Endothelial cell (in vitro differentiated cells): ENCODE data around the gene ELP4. TPM values are rescaled to one million over a fixed set of nuclear protein-coding genes. Genes with fewer than 3 reads are reported as not detected.
A peak's percentile ranks its signal among the peaks of the same experiment; 100 is the strongest.

Experiments
- DNase-seq: peaks from one replicate; pipeline ENCODE4 v3.0.0; 2021; ENCODE audit warnings: low spot score
- H3K27ac Mint-ChIP-seq: one replicate; pipeline ENCODE4 v1.8.0; 2021; ENCODE audit warnings: mixed read lengths, inconsistent platforms; ENCODE audit not compliant: unreplicated experiment
- H3K27me3 Mint-ChIP-seq: one replicate; pipeline ENCODE4 v1.8.0; 2021; ENCODE audit warnings: mild to moderate bottlenecking, moderate library complexity, mixed read lengths, inconsistent platforms; ENCODE audit not compliant: unreplicated experiment
- H3K36me3 Mint-ChIP-seq: one replicate; pipeline ENCODE4 v1.8.0; 2021; ENCODE audit warnings: mild to moderate bottlenecking, low read depth, mixed read lengths, inconsistent platforms; ENCODE audit not compliant: unreplicated experiment
- H3K4me1 Mint-ChIP-seq: one replicate; pipeline ENCODE4 v1.8.0; 2021; ENCODE audit warnings: mild to moderate bottlenecking, mixed read lengths, inconsistent platforms; ENCODE audit not compliant: unreplicated experiment
- H3K4me3 Mint-ChIP-seq: one replicate; pipeline ENCODE4 v1.8.0; 2021; ENCODE audit warnings: mild to moderate bottlenecking, mixed read lengths, inconsistent platforms; ENCODE audit not compliant: unreplicated experiment
- H3K9me3 Mint-ChIP-seq: one replicate; pipeline ENCODE4 v1.8.0; 2021; ENCODE audit warnings: mixed read lengths, inconsistent platforms; ENCODE audit not compliant: unreplicated experiment
- total RNA-seq: library from RNA; stranded (reverse); fragmentation: NEBNext Ultra II Directional; extraction: Animal tissue kit (Norgen Biotek cat#: 25700); gene quantifications from one replicate; pipeline ENCODE4 v1.2.1, GENCODE V29; 2021; ENCODE audit not compliant: unreplicated experiment
- TF ChIP-seq, protein P1 (sequence below): fragments of 200-600 bp; sonication (generic); IDR thresholded peaks from one replicate; pipeline ENCODE4 v1.5.0; 2021; ENCODE audit warnings: antibody characterized with exemption; ENCODE audit not compliant: unreplicated experiment

Gene ELP4
- total RNA-seq, 1 donor from 2014 or later = 9.5 TPM

DNA sequence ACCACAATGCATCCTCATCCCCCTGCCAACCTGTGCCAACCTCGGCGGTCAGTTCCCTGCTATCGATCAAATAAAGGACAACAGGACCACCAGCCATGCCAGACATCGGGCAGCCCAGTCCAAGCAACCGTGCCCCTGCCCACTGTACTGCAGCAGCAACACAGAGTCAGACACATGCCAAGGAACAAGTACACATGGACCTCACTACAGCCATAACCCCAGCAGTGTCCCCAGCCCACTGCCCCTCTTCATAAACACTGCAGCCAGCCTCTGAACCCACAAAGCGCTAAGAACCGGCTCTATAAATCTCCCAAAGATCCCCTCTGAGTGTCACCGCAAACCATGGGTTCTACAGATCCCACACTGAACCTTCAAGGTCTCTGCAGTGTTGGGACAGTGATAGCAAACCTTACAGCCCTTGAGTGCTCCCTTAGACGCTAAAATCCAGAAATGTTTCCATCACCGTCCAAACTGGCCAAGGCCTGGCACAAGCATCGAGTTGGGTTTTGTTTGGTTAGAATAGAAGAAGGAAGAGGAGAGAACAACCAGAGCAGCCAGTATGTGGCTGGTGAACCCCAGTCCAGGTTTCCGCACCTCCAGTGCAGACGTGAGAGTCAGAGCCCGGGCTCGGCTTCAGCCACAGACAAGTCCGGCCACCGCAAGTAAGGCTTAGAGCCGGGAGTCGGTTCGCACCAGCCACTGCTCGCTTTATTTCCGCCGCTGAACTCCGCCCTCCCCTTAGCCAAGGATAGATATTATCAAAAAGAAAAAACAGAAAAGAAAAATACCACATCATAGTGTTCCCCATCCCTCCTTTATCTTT is 293.6 kb downstream of the ELP4 start:
- Mint-ChIP-seq H3K36me3 (no peaks in the 10 kb centered on the region), H3K27ac (peak overlapping the region; percentile 53), H3K4me1 (peaks cover 44% of the 10 kb centered on the region), H3K4me3 (no peak overlapping the region), H3K9me3 (no peaks in the 10 kb centered on the region), H3K27me3 (peaks cover 62% of the 10 kb centered on the region)
- TF ChIP-seq, protein P1, sequence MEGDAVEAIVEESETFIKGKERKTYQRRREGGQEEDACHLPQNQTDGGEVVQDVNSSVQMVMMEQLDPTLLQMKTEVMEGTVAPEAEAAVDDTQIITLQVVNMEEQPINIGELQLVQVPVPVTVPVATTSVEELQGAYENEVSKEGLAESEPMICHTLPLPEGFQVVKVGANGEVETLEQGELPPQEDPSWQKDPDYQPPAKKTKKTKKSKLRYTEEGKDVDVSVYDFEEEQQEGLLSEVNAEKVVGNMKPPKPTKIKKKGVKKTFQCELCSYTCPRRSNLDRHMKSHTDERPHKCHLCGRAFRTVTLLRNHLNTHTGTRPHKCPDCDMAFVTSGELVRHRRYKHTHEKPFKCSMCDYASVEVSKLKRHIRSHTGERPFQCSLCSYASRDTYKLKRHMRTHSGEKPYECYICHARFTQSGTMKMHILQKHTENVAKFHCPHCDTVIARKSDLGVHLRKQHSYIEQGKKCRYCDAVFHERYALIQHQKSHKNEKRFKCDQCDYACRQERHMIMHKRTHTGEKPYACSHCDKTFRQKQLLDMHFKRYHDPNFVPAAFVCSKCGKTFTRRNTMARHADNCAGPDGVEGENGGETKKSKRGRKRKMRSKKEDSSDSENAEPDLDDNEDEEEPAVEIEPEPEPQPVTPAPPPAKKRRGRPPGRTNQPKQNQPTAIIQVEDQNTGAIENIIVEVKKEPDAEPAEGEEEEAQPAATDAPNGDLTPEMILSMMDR = no peak
- DNase-seq = no peak

DNA sequence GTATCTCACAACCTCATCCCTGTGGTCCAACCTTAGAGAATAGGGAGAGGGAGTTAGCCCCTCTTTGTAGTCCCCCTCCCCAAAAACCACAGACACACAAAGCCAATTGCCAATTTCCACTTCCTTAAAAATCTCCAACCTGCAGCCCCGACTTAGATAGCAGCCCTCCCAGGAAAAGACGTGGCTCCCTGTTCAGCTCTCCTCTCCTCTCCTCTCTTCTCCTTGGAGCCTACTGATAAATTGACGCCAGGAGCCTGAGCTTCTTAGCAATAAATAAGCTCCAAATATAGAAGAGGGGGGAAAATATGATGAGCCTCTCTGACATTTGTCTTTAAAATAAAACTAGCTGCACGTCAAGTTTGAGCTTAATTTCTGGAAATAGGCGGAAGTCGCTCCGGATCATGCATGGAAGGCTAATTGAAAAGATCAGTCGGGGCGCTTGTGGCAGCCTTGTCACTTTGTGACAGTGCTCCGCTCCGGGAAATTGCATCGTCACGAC is 294.3 kb downstream of the ELP4 start:
- Mint-ChIP-seq H3K27ac (peak overlapping the region; percentile 53), H3K4me3 (peak overlapping the region; percentile 23), H3K36me3 (no peaks in the 10 kb centered on the region), H3K27me3 (peaks cover 58% of the 10 kb centered on the region), H3K4me1 (peaks cover 41% of the 10 kb centered on the region), H3K9me3 (no peaks in the 10 kb centered on the region)
- TF ChIP-seq, protein P1 = no peak
- no peak for DNase-seq

DNA sequence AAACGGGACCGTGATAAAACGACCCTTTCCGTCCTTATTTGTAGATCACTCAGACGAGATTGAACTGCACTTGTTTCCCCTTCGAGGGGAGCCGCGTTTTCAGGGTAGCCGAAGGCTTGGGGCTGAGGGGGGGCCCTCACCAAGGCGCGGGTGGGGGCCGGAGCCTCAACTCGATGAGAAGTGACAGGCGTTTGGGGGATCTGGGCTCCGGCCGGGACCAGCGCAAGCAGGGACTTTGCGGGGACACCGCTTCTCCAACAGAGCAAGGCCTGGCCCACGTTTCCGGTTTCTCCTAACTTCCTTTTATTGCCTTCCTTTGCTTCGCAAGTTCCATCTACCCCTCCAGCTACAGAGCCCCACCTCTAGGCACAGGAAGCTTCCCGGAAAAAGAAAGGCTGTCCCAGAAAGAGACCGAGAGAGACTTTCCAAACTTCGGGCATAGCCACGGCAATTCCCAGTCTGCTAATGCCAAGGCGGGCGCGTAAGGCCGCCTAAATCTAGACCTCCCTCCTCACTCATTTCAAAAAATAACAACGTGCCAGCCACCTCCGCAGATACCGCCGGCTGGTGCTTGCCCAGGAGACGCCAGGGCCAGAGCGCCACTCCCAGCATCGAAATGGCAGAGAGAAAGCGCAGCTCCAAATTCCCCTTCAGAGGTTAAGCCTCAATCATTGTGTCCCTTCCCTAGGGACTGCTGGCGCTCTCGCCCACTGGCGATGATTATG is 294.9 kb downstream of the ELP4 start:
- H3K4me1 Mint-ChIP-seq = peaks cover 46% of the 10 kb centered on the region
- no peak for DNase-seq
- H3K36me3 Mint-ChIP-seq = peaks cover 6% of the 10 kb centered on the region
- H3K9me3 Mint-ChIP-seq = no peaks in the 10 kb centered on the region
- H3K4me3 Mint-ChIP-seq = peak overlapping the region; percentile 63
- peaks cover 60% of the 10 kb centered on the region for H3K27me3 Mint-ChIP-seq
- TF ChIP-seq, protein P1 = no peak
- peak overlapping the region; percentile 22 for H3K27ac Mint-ChIP-seq

DNA sequence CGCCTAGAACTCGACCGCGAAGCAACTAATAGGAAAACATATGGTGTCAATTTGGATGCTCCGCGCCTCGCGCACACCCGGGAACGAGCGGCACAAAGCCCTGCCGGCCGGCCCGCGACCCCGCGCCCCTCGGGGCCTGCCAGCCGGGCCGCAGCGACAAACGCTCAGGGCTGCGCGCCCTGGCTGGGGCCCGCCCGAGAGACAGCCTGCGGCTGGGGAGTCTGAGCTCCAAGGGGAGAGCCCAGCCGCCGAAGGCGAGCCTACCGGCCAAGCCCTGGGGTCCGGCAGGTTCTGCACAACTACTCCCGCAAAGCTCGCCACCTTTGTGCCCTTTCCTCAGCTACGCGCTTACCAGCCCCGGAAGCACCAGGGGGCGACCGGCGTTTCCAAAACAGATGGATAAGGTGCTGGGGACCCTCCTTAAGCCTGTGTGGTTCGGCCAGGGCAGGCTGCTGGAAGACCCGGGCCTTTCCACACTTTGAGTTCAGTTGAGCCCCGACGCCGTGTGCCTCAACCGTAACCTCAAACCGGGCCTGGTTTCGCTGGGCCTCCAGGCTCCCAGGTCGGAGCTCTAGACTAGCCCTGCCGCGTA is 295.6 kb downstream of the ELP4 start:
- no peak overlapping the region for H3K27ac Mint-ChIP-seq

More for the DNA sequence above, 295.6 kb downstream of the ELP4 start:
- peak overlapping the region; percentile 63 for H3K4me3 Mint-ChIP-seq
- TF ChIP-seq, protein P1 = no peak
- DNase-seq = no peak
- H3K36me3 Mint-ChIP-seq = peaks cover 9% of the 10 kb centered on the region
- H3K27me3 Mint-ChIP-seq = peaks cover 58% of the 10 kb centered on the region
- H3K9me3 Mint-ChIP-seq = no peaks in the 10 kb centered on the region
- H3K4me1 Mint-ChIP-seq = peaks cover 45% of the 10 kb centered on the region
